ENCODE measurements around the gene SSTR3. TPM values are rescaled to one million over a fixed set of nuclear protein-coding genes. Genes with fewer than 3 reads are reported as not detected.

The SSTR3 gene
- total and polyA plus RNA-seq, 2 experiments from 2014 or later, result not detected

DNA sequence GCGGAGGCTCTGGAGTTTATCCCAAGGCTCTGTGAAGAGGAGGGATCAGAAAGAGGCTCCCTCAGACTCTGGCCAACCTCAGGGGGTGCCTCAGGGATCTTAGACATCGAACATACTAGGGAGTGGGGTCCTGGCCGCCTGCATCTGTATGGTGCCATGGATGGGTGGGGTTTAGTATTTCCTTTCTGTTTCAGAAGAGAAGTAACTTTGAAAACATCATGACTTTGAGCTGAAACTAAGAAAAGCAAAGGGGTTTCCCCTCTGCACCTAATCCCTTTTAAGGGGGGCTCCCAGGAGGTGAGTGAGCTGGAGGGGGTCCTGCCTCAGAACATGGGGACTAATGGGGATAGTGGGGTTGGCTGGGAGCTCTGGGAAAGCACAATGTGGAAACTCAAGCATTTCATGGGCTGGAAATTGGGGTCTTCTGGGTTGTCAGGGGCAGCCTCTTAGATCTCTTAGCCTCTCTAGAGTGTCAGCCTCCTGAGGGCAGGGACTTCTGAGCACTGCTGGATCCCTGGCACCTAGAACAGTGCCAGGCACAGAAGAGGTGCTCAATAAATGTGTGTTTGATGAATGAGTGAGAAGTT lies 11.8 kb upstream of the SSTR3 start:
- in situ Hi-C loops (cut with MboI), result no loop called here
- Histone ChIP-seq H3K9ac (no peak overlapping the region), H3K36me3 (ENCODE audit: low read depth) (no peaks in the 10 kb centered on the region), H2AFZ (no peak overlapping the region), H3K27ac (no peak overlapping the region), H3K79me2 (ENCODE audit: insufficient read depth) (no peaks in the 10 kb centered on the region), H3K9me2 (ENCODE audit: insufficient read depth) (no peaks in the 10 kb centered on the region), H3K9me3 (ENCODE audit: low read depth) (no peaks in the 10 kb centered on the region), H3K27me3 (replicated peaks; ENCODE audit: insufficient read depth) (peaks cover 7% of the 10 kb centered on the region; the same call in 1 of the 2 replicates), H3F3A (ENCODE audit: insufficient read depth) (peaks cover 8% of the 10 kb centered on the region; the same call in 1 of the 2 replicates), H3K4me1 (ENCODE audit: insufficient read depth) (peaks cover 8% of the 10 kb centered on the region), H3K4me2 (ENCODE audit: unreplicated experiment) (no peak overlapping the region), H3K4me3 (no peak overlapping the region), H4K20me1 (ENCODE audit: insufficient read depth) (no peaks in the 10 kb centered on the region)
- no peak for DNase-seq
- WGBS, 2 experiments (ENCODE audit: low coverage in 1 of 2, low lambda C conversion rate in 2 of 2, missing lambda C conversion rate in 2 of 2), result 76 to 81% methylated on average over 3 of the region's 3 CpGs
- TF ChIP-seq EZH2phosphoT487 (IDR thresholded peaks at IDR 0.05; ENCODE audit: insufficient read depth, low read depth), result no peak
- TF ChIP-seq EZH2 (IDR thresholded peaks at IDR 0.05; ENCODE audit: insufficient read depth, poor library complexity, severe bottlenecking), result no peak

DNA sequence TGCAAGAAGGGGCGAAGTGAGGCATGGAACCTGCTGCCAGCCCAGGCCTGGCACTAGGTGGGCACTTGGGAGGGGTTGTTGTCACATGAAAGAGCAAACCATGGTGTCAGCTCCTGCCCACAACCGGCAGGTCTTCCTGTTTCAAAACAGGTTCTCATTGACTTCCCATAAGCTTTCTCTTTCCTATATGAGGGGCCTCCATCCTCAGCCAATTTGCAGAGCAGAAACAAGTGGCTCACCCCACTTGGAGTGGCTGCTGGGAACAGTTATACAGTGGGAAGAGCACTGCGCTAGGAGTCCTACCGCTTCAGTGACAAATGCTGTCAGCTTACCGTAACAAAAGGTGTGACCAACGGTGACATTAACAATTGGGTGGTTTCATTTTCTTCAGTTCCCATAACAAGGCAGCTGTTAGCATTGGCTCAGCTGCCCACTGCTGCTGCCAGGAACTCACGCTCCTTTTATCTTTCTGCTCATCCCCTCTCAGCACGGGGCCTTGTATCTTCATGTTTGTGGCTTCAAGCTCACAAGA lies 10.2 kb upstream of the SSTR3 start:
- H2AFZ ChIP-seq, result no peak overlapping the region
- no peaks in the 10 kb centered on the region for H4K20me1 ChIP-seq (ENCODE audit: insufficient read depth)
- no peaks in the 10 kb centered on the region for H3K9me3 ChIP-seq (ENCODE audit: low read depth)
- DNase-seq, result no peak
- no peaks in the 10 kb centered on the region for H3K4me1 ChIP-seq (ENCODE audit: insufficient read depth)
- WGBS, 2 experiments (ENCODE audit: low coverage in 1 of 2, low lambda C conversion rate in 2 of 2, missing lambda C conversion rate in 2 of 2), result 80 to 81% methylated on average over 8 of the region's 8 CpGs
- peaks cover 11% of the 10 kb centered on the region; the same call in 1 of the 2 replicates for H3K27me3 ChIP-seq (replicated peaks; ENCODE audit: insufficient read depth)
- H3K4me3 ChIP-seq, result no peak overlapping the region
- no peaks in the 10 kb centered on the region for H3K36me3 ChIP-seq (ENCODE audit: low read depth)
- H3F3A ChIP-seq (ENCODE audit: insufficient read depth), result no peaks in the 10 kb centered on the region; the same call in 1 of the 2 replicates
- H3K79me2 ChIP-seq (ENCODE audit: insufficient read depth), result no peaks in the 10 kb centered on the region
- no peak overlapping the region for H3K27ac ChIP-seq
- in situ Hi-C loops (cut with MboI), result no loop called here
- H3K9me2 ChIP-seq (ENCODE audit: insufficient read depth), result no peaks in the 10 kb centered on the region
- no peak for TF ChIP-seq EZH2phosphoT487 (IDR thresholded peaks at IDR 0.05; ENCODE audit: insufficient read depth, low read depth)
- no peak for TF ChIP-seq EZH2 (IDR thresholded peaks at IDR 0.05; ENCODE audit: insufficient read depth, poor library complexity, severe bottlenecking)
- no peak overlapping the region for H3K4me2 ChIP-seq (ENCODE audit: unreplicated experiment)
- no peak overlapping the region for H3K9ac ChIP-seq

DNA sequence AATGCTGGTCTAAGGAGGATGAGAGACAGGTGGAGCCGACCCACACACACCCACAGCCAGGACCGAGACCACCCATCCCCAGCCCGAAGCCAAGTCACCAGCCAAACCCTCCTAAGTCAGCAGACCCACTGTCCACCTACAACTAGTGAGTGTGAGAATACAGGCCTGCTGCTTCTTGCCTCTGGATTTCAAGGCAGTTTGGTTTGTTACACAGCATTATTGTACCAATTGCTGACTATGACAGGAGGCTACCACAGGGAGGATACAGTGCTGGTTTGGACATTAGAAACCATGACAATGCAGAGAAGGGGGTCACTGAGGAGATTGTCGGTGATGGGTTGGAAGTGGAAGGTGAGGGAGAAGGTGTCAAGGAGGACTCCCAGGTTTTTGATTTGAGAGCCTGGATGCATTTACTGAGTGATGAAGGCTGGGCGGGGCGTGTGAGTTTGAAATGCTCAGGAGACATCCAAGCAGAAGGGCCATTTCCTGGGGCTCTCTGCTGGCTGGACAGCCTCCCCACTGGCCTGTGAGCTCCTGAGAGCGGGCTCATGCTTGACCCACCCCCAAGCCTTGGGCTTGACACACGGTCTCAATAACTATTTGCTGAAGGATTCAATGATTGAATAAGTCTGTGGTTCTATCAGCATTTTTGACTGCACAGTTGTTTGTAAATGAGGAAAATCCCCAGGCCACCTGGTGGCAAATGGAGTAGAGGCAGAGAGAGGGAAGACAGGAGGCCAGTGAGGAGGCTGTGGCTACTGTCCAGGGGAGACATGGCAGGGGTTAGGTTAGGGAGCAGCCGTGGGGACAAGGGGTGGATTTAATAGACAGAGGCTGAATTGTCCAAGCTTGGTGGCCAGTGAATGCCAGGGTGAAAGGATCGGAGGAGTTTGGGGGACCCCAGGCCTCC lies 9.4 kb upstream of the SSTR3 start:
- TF ChIP-seq EZH2 (IDR thresholded peaks at IDR 0.05; ENCODE audit: insufficient read depth, poor library complexity, severe bottlenecking) (no peak), EZH2phosphoT487 (IDR thresholded peaks at IDR 0.05; ENCODE audit: insufficient read depth, low read depth) (no peak)
- no peak for DNase-seq
- Histone ChIP-seq H3K79me2 (ENCODE audit: insufficient read depth) (no peaks in the 10 kb centered on the region), H3F3A (ENCODE audit: insufficient read depth) (no peaks in the 10 kb centered on the region; the same call in 1 of the 2 replicates), H2AFZ (no peak overlapping the region), H3K4me1 (ENCODE audit: insufficient read depth) (no peaks in the 10 kb centered on the region), H3K27ac (no peak overlapping the region), H3K4me2 (ENCODE audit: unreplicated experiment) (no peak overlapping the region), H3K27me3 (replicated peaks; ENCODE audit: insufficient read depth) (peaks cover 11% of the 10 kb centered on the region; the same call in 1 of the 2 replicates), H3K9me3 (ENCODE audit: low read depth) (no peaks in the 10 kb centered on the region), H3K4me3 (no peak overlapping the region), H4K20me1 (ENCODE audit: insufficient read depth) (no peaks in the 10 kb centered on the region), H3K9ac (no peak overlapping the region), H3K36me3 (ENCODE audit: low read depth) (no peaks in the 10 kb centered on the region), H3K9me2 (ENCODE audit: insufficient read depth) (no peaks in the 10 kb centered on the region)
- WGBS, 2 experiments (ENCODE audit: low coverage in 1 of 2, low lambda C conversion rate in 2 of 2, missing lambda C conversion rate in 2 of 2), result 71 to 78% methylated on average over 10 of the region's 10 CpGs
- in situ Hi-C loops (cut with MboI), result no loop called here

DNA sequence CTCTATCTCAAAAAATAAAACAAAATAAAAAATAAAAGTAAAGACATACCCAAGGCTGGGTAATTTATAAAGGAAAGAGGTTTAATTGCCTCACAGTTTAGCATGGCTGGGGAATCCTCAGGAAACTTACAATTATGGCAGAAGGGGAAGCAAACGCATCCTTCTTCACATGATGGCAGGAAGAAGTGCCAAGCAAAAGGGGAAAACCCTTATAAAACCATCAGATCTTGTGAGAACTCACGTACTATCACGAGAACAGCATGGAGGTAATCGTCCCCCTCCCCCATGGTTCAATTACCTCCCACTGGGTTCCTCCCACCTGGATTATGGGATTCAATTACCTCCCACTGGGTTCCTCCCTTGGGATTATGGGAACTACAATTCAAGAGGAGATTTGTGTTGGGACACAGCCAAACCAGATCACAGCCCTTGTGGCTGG lies 8.3 kb upstream of the SSTR3 start:
- H3K36me3 ChIP-seq (ENCODE audit: low read depth), result no peaks in the 10 kb centered on the region
- H3K27me3 ChIP-seq (replicated peaks; ENCODE audit: insufficient read depth), result peaks cover 11% of the 10 kb centered on the region; the same call in 1 of the 2 replicates
- H2AFZ ChIP-seq, result no peak overlapping the region
- TF ChIP-seq EZH2phosphoT487 (IDR thresholded peaks at IDR 0.05; ENCODE audit: insufficient read depth, low read depth) (no peak), EZH2 (IDR thresholded peaks at IDR 0.05; ENCODE audit: insufficient read depth, poor library complexity, severe bottlenecking) (no peak)
- in situ Hi-C loops (cut with MboI), result no loop called here
- H3K9me2 ChIP-seq (ENCODE audit: insufficient read depth), result no peaks in the 10 kb centered on the region
- H3F3A ChIP-seq (ENCODE audit: insufficient read depth), result no peaks in the 10 kb centered on the region; the same call in 1 of the 2 replicates
- H3K9ac ChIP-seq, result no peak overlapping the region
- no peak overlapping the region for H3K4me2 ChIP-seq (ENCODE audit: unreplicated experiment)
- no peak overlapping the region for H3K4me3 ChIP-seq
- H3K9me3 ChIP-seq (ENCODE audit: low read depth), result no peaks in the 10 kb centered on the region
- no peaks in the 10 kb centered on the region for H4K20me1 ChIP-seq (ENCODE audit: insufficient read depth)
- DNase-seq, result no peak
- WGBS, 2 experiments (ENCODE audit: low coverage in 1 of 2, low lambda C conversion rate in 2 of 2, missing lambda C conversion rate in 2 of 2), result 44 to 49% methylated on average over 4 of the region's 4 CpGs
- H3K79me2 ChIP-seq (ENCODE audit: insufficient read depth), result no peaks in the 10 kb centered on the region
- no peak overlapping the region for H3K27ac ChIP-seq
- no peaks in the 10 kb centered on the region for H3K4me1 ChIP-seq (ENCODE audit: insufficient read depth)

Measured in GM23248 (cell line).